Measurements from ENCODE around the gene FBXO5.

The FBXO5 gene

DNA sequence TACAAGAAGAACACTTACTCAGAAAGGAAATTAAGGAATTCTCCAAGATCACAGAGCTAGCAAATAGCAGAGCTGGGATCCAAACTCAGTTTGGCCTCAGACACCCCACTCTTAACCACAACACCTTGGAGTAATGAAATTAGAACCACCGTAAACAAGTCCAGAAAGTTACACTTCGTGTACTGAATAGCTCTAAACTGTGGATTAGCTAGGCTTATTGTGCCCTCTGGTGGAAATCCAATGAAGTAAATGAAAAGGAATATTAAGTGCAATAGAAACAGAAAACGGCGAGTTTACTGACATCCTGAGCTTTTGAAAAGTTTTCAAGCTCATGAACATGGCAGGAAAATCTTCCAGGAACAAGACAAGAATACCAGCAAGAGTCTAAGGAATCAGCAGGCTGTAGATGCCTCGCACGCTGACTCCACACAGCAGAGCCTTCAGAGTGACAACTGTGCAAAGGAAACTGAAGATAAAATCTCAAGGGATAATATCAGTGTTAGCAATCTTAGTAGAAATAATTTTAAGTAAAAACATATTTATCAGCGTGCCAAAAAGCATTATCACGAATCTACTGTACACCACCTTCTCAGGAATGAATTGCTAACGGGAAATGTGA, 34.6 kb downstream of the FBXO5 start:
- DNase-seq: peak in 1 of 2 experiments; percentile 70

GRCh38 chr6:152946995-152947394, 35.8 kb downstream of the FBXO5 start:
- DNase-seq: no peak

DNA sequence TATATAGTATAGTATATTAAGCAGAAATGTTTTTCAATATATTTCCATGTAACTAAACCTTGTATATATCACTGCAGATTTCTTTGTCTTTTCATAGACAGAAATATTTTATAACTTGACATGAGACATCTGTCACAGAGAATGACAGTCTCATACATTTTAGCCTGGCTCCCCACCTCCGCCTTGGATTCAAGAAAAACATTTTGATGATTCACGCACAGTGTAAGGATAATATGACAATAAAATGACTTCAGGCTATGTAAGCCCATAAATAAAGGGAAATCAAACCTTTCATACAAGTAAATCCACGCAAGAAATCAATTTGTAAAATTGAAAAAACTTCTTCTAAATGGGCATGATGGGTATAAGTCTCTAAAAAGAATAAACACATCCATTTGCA, 36.4 kb downstream of the FBXO5 start:
- DNase-seq: no peak

DNA sequence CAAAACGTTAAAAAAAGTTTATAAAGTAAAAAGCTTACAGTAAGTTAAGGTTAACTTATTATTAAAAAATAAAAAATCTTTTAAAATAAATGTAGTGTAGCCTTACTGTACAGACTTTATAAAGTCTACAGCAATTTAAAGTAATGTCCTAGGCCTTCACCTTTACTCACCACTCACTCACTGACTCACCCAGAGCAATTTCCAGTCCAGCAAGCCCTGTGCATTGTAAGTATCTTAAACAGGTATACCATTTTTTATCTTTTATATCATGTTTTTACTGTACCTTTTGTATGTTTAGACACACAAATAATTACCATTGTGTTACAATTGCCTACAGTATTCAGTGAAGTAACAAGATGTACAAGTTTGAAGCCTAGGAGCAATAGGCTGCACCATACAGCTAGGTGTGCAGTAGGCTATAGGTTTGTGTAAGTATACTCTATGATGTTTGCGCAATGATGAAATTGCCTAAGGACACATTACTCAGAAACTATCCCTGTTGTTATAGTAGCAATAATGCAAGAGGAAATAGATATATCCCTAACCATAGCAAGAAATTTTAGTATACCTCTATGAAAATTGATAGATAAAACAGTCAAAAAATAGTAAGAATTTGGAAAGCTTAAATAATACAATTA, 39.5 kb downstream of the FBXO5 start:
- no peak for DNase-seq

GRCh38 chr6:152942319-152942869, 40.4 kb downstream of the FBXO5 start:
- DNase-seq: no peak

- no peak for DNase-seq
Measured at GRCh38 chr6:152941746-152942145, 41.1 kb downstream of the FBXO5 start.

GRCh38 chr6:152932865-152933264, 50.0 kb downstream of the FBXO5 start:
- no peak for DNase-seq

- DNase-seq: no peak
Measured at GRCh38 chr6:152922706-152923105, 60.1 kb downstream of the FBXO5 start.
